Measurements from ENCODE around the gene ATP5PB.

Gene ATP5PB

GRCh38 chr1:111446967-111447892 is 2.0 kb upstream of the ATP5PB start:
- DNase-seq (ENCODE audit: low read depth in 2 of 3, low spot score in 1 of 3): no peak

DNA sequence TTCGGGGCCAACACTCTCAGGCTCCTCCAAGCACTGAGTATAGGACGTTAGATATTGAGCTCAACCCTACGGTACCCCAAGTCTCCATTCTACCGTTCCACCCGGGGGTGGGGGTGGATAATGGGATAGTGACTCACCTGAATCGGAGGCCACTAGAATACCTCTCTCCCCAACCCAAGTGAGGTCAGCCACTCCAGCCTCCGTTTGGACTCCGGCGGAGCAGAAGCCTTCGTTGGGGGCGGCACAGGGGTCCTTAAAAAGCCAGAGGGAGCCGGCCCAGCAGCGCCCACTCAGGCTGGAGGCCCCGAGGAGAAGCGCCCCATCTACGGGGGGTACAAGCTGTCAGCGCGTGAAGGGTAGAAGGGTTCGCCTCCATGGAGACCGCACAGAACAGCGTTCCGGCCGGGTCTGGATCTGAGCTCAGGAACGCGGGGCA is 764 bp upstream of the ATP5PB start:
- peak in 2 of 3 donors; percentile 8 to 12 for DNase-seq (ENCODE audit: low read depth in 2 of 3, low spot score in 1 of 3)

- DNase-seq (ENCODE audit: low read depth in 2 of 3, low spot score in 1 of 3): no peak
These were observed 396 bp downstream of the ATP5PB start for GRCh38 chr1:111449703-111450017.

GRCh38 chr1:111450185-111450584 is 921 bp downstream of the ATP5PB start:
- DNase-seq (ENCODE audit: low read depth in 2 of 3, low spot score in 1 of 3): no peak

- no peak for DNase-seq (ENCODE audit: low read depth in 2 of 3, low spot score in 1 of 3)
These were observed 3.3 kb downstream of the ATP5PB start for GRCh38 chr1:111452581-111452980.

DNA sequence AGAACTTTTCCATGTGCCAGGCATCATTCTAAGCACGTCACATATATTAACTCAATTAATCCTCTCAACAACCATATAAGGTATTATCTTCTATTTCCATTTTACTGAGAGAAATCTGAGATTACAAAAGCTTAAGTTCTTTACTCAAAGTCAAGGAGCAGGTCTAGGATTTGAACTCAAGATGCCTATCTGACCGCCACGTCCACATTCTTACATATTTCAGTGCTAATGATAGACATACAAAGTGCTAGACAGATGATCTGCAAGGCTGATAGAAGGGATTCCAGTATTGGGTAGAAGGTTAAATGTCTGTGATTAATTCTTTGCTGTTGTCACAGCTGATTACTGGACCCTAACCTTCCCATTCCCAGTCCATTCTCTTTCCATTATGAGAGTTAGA is 4.4 kb downstream of the ATP5PB start:
- no peak for DNase-seq (ENCODE audit: low read depth in 2 of 3, low spot score in 1 of 3)

GRCh38 chr1:111454859-111455641 is 5.8 kb downstream of the ATP5PB start:
- DNase-seq (ENCODE audit: low read depth in 2 of 3, low spot score in 1 of 3): peak in 1 of 3 donors; percentile 43

DNA sequence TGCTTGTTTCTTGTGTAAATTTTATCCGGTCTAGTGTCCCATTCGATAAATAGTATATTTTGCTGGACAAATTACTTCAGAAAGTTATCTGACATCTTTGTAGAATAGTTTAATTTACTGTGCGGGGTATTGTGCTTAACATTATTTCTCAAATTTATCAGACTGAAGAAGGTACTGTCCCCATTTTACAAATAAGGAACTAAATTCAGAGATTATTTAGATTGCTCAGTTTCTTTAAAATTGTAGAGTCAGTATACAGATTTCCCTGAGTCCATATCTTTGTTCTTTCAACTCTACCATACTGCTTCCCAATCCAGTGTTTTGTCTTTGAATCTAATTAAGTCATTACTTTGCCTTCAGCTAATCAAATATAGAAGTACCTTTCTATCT is 6.4 kb downstream of the ATP5PB start:
- DNase-seq (ENCODE audit: low read depth in 2 of 3, low spot score in 1 of 3): no peak

- no peak for DNase-seq (ENCODE audit: low read depth in 2 of 3, low spot score in 1 of 3)
These were observed 12.5 kb downstream of the ATP5PB start for GRCh38 chr1:111461765-111462164.

DNA sequence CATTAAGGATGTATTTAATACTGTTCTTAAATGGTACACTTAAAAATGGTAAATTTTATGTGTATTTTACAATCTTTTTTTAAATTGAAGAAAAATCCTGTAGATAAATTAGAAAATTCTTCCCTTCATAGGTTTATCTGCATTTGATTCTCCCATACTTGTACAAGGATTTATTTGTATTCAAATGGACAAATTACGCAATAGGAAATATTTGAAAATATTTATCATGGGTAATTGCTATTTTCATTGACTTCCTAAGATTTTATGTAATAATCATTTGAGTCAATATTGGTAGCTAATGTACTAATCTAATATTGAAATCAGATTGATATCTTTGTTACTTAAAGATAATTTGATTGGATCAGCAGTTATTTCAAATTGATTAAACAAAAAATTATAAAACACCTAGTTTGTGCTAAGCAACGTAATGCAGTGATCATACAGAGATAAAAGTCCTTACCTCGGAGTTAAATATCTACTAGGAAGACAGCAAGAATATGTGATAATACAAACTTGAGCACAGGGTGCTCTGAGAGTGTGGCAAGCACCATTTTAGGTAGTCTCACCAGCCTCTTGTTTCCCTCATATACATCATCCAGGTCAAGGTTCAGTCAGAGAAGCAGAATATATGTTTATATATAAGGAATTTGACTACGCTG is 13.2 kb downstream of the ATP5PB start:
- no peak for DNase-seq (ENCODE audit: low read depth in 2 of 3, low spot score in 1 of 3)

DNA sequence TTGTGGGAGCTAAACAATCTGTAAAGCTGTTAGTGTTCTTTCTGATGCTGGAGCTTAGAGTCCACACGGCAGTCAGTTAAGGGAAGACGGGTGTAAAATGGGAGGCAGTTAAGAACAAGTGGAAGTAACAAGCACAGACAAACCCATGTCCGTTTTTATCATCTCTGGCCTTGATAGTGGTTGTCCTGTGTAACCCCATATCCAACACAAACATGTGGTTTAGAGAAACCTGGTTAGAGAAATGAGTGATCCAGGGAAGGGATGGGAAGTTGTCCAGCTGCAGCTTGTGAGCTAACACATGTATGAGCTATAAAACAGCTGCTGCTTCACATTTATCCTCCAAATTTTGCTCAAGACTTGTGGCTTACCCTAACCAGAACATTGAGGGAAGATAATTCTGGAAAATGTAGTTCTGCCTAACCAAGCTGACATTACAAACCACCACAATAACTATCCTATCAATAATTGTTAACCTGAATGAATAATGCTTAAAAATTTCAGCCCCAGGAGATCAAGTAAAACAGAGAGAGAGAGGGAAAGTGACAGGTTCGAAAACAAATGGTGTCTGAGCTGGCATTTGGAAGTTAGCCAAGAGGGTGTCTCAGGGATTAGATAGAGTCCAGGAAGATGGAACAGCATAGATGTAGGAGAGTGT is 13.9 kb downstream of the ATP5PB start:
- DNase-seq (ENCODE audit: low read depth in 2 of 3, low spot score in 1 of 3): no peak

DNA sequence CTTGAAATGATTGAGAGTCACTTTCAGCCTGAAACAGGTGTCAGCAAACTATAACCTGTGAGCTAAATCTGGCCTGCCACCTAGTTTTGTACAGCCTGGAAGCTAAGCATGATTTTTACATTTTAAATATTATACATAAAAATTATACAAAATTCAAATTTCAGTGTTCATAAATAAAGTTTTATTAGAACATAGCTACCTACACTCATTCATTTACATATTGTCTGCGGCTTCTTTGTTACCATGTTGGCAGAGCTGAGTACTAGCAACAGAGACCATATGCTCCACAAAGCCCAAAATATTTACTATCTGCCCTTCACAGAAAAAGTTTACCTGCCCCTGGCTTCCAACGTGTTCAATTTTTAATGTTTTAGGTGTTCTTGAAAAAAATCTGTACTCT is 16.5 kb downstream of the ATP5PB start:
- DNase-seq (ENCODE audit: low read depth in 2 of 3, low spot score in 1 of 3): no peak

DNA sequence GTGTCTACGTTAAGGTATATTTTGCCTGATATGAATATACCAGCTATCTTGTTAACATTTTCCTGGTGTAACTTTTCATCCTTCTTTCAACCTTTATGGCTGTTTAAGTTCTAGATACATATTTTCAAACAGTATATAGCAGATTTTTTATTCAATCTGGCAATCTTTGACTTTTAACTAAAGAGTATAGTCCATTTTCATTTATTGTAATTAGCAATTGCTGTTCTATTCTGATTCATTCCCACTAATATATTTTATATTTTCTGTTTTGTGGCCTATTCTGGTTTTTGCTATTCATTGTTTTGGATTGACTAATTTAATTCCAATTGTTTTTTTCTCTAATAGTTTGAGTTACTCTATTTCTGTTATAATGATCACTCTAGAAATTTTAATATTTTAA is 17.2 kb downstream of the ATP5PB start:
- no peak for DNase-seq (ENCODE audit: low read depth in 2 of 3, low spot score in 1 of 3)

- no peak for DNase-seq (ENCODE audit: low read depth in 2 of 3, low spot score in 1 of 3)
These were observed 18.8 kb downstream of the ATP5PB start for GRCh38 chr1:111467865-111468716.

DNA sequence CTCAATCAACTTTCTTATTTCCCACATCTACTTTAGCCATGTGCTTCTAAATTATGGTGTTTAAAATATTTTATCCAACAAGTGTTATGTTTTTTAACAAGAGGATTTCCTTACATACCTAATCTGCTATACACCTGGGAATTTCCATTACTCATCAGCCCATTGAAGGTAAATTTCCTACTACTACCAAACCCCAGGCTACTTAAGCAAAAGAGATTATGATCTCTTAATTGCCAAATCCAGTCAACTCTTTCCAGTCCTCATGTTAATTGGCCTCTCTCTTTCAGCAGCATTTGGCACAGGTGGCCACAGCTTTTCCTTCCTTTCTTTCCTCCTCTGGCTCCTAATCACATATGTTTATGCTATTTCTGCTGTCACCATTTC is 19.4 kb downstream of the ATP5PB start:
- DNase-seq (ENCODE audit: low read depth in 2 of 3, low spot score in 1 of 3): no peak

DNA sequence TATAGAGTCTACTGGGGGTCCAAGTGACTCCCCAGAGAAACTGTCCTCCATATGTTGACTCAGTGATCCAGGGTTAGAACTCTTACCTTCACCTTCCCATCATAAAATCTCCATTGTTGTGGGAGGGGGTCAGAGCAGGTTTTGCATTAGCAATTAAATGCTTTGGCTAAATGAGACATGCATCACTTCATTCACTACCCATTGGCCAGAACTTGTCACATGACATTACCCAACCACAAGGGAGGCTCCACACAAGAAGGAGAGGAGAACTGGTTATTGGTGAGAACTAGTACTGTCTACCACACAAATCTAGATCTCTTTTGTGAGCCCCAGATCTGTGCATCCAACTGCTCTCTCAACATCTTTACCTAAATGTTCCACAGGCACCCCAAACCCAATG is 20.3 kb downstream of the ATP5PB start:
- DNase-seq (ENCODE audit: low read depth in 2 of 3, low spot score in 1 of 3): no peak

DNA sequence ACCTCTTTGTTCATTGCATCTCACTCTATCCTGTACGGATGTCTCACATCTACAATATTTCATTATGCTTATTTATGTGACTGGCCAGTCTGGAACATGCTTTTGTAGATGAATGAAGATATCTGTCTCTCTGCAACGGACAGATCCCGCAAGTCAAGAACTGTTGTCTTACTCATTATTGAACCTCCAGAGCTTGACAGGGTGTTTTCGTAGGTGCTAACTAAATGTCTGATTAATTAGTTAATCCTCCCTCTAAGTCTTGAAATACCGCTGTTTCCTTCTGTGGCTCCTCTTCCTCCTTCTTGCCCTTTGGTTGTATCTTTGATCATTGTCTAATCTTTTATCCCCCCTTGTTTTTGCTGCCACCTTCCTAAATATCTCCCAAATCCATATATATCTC is 21.3 kb downstream of the ATP5PB start:
- DNase-seq (ENCODE audit: low read depth in 2 of 3, low spot score in 1 of 3): no peak

DNA sequence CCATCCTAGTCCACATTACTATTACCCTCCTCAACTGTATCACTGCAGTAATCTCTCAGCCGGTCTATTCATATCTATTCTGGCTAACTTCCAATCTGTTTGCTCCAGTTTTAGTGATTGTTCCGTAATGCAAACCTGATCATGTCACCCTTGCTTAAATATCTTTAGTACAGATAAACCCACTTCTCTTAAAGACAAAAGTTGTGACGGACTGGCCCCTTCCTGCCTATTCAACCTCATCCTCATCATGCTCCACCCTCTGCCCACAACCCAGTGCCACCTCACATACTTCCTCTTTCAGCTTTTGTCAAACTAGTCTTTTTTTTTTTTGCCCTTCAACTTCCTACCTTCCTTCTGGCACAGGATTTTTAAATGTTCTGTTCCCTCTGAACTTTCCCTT is 21.7 kb downstream of the ATP5PB start:
- DNase-seq (ENCODE audit: low read depth in 2 of 3, low spot score in 1 of 3): peak; percentile 33 to 47 (median 41)

DNA sequence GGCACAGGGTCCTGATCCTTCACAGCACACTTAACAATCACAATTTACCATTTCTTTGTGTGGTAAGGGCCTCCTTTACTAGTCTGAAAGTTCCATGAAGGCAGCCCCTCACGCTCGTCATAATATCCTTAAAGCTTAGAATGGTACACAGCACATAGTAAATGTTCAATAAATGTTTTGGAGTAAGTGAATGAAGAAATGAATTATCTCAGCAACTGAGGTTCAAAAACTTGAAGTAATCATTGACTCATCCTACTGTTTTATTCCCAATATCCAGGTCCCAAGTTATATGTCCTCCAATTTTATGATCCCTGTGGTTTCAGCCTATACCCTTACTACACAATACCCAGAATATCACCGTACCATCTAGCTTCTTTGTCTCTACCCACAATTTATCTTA is 22.3 kb downstream of the ATP5PB start:
- no peak for DNase-seq (ENCODE audit: low read depth in 2 of 3, low spot score in 1 of 3)

- DNase-seq (ENCODE audit: low read depth in 2 of 3, low spot score in 1 of 3): no peak
These were observed 24.8 kb downstream of the ATP5PB start for GRCh38 chr1:111474106-111474505.

Data from stimulated activated CD4-positive, alpha-beta T cell treated with anti-CD3 and anti-CD28 coated beads, Interleukin-12 subunit alpha, Interleukin-12 subunit beta, amount 100 ng/mL, for 48 hours (primary cell).